A673 (cell line): Measurements from ENCODE around the gene ANKS1B. TPM values are rescaled to one million over a fixed set of nuclear protein-coding genes. Genes with fewer than 3 reads are reported as not detected.
"Not testable (repeated sequence)": the region's sequence is repeated elsewhere in the genome, so short reads cannot be mapped to it uniquely, and the experiment has no call there.

Experiments used
- BruUV-seq: library from RNA; stranded (reverse); fragments of 400-500 nt; replicated peaks from 2 replicates; lab custom pipeline; 2021; lab: Mats Ljungman, UMichigan
- CTCF ChIA-PET: fragments of 300-600 bp; sonication (Branson Sonifier 250); formaldehyde crosslinking; loops from one replicate; lab custom pipeline; 2022; ENCODE audit warnings: antibody characterized with exemption; lab: Charles Lee
- POLR2A ChIA-PET: fragments of 300-600 bp; sonication (Branson Sonifier 250); formaldehyde crosslinking; loops from one replicate; lab custom pipeline; 2022; ENCODE audit warnings: antibody characterized with exemption; ENCODE audit not compliant: low non-redundant PET; lab: Charles Lee
- DNase-seq: peaks from one replicate; pipeline ENCODE4 v3.0.0-alpha.2; 2015; ENCODE audit warnings: low spot score
- H3K27ac ChIP-seq: fragments of 200-600 bp; sonication (generic); 2 replicates; pipeline ENCODE4 v1.5.1; 2016; ENCODE audit warnings: mixed run types, low read depth, mild to moderate bottlenecking, mixed read lengths, antibody characterized with exemption, low read length; ENCODE audit not compliant: poor library complexity, severe bottlenecking
- H3K27me3 ChIP-seq: fragments of 200-600 bp; sonication (generic); replicated peaks from 2 replicates; pipeline ENCODE4 v1.6.1; 2017; ENCODE audit warnings: mixed run types, low read depth, mild to moderate bottlenecking, mixed read lengths, antibody characterized with exemption, low read length; ENCODE audit not compliant: insufficient read depth, poor library complexity
- H3K36me3 ChIP-seq: fragments of 200-600 bp; sonication (generic); 2 replicates; pipeline ENCODE4 v1.6.1; 2016; ENCODE audit warnings: mixed run types, mild to moderate bottlenecking, mixed read lengths, antibody characterized with exemption, low read length; ENCODE audit not compliant: insufficient read depth, poor library complexity, severe bottlenecking
- H3K4me1 ChIP-seq: fragments of 200-600 bp; sonication (generic); 2 replicates; pipeline ENCODE4 v1.6.1; 2017; ENCODE audit warnings: mixed run types, mild to moderate bottlenecking, mixed read lengths, antibody characterized with exemption, low read length; ENCODE audit not compliant: insufficient read depth, poor library complexity, severe bottlenecking
- H3K4me3 ChIP-seq: fragments of 200-600 bp; sonication (generic); 2 replicates; pipeline ENCODE4 v1.5.1; 2016; ENCODE audit warnings: low read depth, mixed run types, mild to moderate bottlenecking, mixed read lengths, low read length; ENCODE audit not compliant: poor library complexity, severe bottlenecking
- H3K9me3 ChIP-seq: fragments of 200-600 bp; sonication (generic); 2 replicates; pipeline ENCODE4 v1.6.1; 2016; ENCODE audit warnings: mixed run types, low read depth, mild to moderate bottlenecking, mixed read lengths, antibody characterized with exemption, low read length; ENCODE audit not compliant: poor library complexity, severe bottlenecking
- EZH2 ChIP-seq: fragments of 200-600 bp; sonication (generic); IDR thresholded peaks from 2 replicates; pipeline ENCODE4 v1.6.1; 2017; ENCODE audit warnings: borderline replicate concordance, low read depth, mild to moderate bottlenecking, mixed read lengths, antibody characterized with exemption, low read length; ENCODE audit not compliant: poor library complexity, severe bottlenecking
- intact Hi-C: fragments of 100-400 bp; cut with micrococcal nuclease; formaldehyde crosslinking; loops from one replicate; pipeline ENCODE4 v1.10.0; 2022; ENCODE audit not compliant: unreplicated experiment
- total RNA-seq: library from RNA; stranded (reverse); gene quantifications from 2 replicates; pipeline ENCODE4 v1.2.3, GENCODE V29; 2021
- TF ChIP-seq, protein P1 (sequence below): fragments of 300-800, 200-600 bp; sonication (generic); conservative IDR thresholded peaks from 2 replicates; pipeline ENCODE4 v1.5.1; 2017; ENCODE audit warnings: low read depth, mild to moderate bottlenecking, antibody characterized with exemption, low read length, moderate library complexity, mixed read lengths

The ANKS1B gene
- total RNA-seq, 1 experiment from 2014 or later: 0.99 TPM

DNA sequence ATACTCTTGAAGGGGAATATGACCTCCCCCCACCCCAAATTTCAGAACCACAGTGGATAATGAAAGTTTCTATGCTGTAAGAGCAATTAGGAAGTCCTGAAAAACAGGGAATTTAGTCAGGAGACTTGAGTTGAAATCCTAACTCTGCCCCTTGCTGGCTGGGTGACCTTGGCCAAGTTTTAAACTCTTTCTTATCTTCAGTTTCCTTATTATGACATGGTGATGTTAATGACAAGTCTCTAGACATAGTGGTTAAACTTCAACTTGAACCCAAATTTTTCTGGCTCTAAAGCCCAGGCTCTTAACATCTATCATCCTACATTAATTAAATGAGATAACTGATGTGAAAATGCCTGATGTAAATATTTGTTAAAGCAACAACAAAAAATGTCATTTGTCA lies 1013.8 kb downstream of the ANKS1B start:
- intact Hi-C loops: no loop called here
- CTCF ChIA-PET: no interaction called here
- BruUV-seq: no TSS peak

DNA sequence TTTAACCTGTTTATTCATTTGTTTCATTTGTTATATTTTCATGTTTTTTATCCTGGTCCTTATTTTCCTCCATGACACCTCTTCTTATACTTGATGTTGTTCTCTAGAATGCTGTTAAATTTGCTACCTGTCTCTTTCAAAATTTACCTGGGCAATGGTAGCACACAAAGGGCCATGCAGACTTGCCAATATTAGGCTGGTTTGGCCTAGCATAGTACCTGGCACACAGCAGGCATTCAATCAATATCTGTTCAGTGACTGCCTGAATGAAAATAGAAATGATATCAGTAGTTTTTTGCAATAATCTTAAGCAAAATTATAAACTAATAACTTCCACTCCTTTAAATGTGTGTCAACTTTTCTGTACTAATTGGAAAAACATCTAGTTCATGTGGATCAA lies 1014.5 kb downstream of the ANKS1B start:
- Histone ChIP-seq H3K4me1 (no peaks in the 10 kb centered on the region), H3K27ac (no peak overlapping the region), H3K36me3 (no peaks in the 10 kb centered on the region), H3K27me3 (no peaks in the 10 kb centered on the region), H3K4me3 (no peak overlapping the region), H3K9me3 (no peaks in the 10 kb centered on the region)
- BruUV-seq: no TSS peak
- CTCF ChIA-PET: no interaction called here
- intact Hi-C loops: no loop called here
- TF ChIP-seq EZH2: no peak
- TF ChIP-seq, protein P1, sequence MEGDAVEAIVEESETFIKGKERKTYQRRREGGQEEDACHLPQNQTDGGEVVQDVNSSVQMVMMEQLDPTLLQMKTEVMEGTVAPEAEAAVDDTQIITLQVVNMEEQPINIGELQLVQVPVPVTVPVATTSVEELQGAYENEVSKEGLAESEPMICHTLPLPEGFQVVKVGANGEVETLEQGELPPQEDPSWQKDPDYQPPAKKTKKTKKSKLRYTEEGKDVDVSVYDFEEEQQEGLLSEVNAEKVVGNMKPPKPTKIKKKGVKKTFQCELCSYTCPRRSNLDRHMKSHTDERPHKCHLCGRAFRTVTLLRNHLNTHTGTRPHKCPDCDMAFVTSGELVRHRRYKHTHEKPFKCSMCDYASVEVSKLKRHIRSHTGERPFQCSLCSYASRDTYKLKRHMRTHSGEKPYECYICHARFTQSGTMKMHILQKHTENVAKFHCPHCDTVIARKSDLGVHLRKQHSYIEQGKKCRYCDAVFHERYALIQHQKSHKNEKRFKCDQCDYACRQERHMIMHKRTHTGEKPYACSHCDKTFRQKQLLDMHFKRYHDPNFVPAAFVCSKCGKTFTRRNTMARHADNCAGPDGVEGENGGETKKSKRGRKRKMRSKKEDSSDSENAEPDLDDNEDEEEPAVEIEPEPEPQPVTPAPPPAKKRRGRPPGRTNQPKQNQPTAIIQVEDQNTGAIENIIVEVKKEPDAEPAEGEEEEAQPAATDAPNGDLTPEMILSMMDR: no peak
- DNase-seq: no peak
- POLR2A ChIA-PET: no interaction called here

More for the DNA sequence above, 1013.8 kb downstream of the ANKS1B start:
- Histone ChIP-seq H3K36me3 (no peaks in the 10 kb centered on the region), H3K27me3 (no peaks in the 10 kb centered on the region), H3K27ac (no peak overlapping the region), H3K9me3 (no peaks in the 10 kb centered on the region), H3K4me1 (no peaks in the 10 kb centered on the region), H3K4me3 (no peak overlapping the region)
- DNase-seq: no peak
- TF ChIP-seq, protein P1: no peak
- no peak for TF ChIP-seq EZH2
- POLR2A ChIA-PET: no interaction called here

DNA sequence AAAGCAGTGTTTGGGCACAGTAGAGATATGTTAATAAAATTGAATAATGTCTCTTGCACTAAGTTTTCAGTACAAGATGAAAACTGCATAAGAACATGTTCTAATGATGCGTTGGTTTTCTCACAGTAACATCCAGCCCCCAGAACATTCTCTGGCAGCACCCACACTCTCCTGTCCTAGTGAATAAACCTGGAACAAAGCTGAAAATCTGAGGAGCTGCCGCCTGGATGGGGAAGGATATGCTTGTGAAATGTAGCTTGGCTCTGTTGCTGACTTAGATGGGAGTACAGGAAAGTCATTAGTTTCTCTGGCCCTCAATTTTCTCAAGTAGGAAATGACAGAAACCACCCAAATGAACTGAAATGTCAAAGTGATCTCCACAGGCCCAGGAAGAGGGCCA lies 1015.8 kb downstream of the ANKS1B start:
- Histone ChIP-seq H3K4me1 (no peaks in the 10 kb centered on the region), H3K9me3 (no peaks in the 10 kb centered on the region), H3K4me3 (no peak overlapping the region), H3K27ac (no peak overlapping the region), H3K27me3 (no peaks in the 10 kb centered on the region), H3K36me3 (no peaks in the 10 kb centered on the region)
- DNase-seq: no peak
- intact Hi-C loops: no loop called here
- POLR2A ChIA-PET: no interaction called here
- BruUV-seq: no TSS peak
- TF ChIP-seq, protein P1: no peak
- no peak for TF ChIP-seq EZH2
- CTCF ChIA-PET: no interaction called here

DNA sequence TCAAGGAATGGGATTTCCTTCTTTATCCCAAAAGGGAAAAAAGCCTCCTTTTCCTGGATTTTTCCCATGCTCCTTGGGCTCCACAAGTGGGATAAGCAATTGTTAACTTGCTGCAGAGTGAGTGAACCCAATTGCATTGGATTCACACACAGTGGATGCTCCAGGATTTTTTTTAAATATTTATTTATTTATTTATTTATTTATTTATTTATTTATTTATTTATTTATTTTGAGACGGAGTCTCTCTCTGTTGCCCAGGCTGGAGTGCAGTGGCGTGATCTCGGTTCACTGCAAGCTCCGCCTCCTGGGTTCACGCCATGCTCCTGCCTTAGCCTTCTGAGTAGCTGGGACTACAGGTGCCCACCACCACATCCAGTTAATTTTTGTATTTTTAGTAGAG lies 1027.6 kb downstream of the ANKS1B start:
- CTCF ChIA-PET, H3K9me3 ChIP-seq, H3K27me3 ChIP-seq, H3K27ac ChIP-seq, H3K4me1 ChIP-seq, intact Hi-C loops, H3K4me3 ChIP-seq, DNase-seq, POLR2A ChIA-PET, H3K36me3 ChIP-seq, BruUV-seq: not testable (repeated sequence)
